Measurements from ENCODE around the gene AGAP1. TPM values are rescaled to one million over a fixed set of nuclear protein-coding genes. Genes with fewer than 3 reads are reported as not detected.

AGAP1 gene
- polyA plus RNA-seq, 1 donor from 2014 or later, result 17.4 TPM

DNA sequence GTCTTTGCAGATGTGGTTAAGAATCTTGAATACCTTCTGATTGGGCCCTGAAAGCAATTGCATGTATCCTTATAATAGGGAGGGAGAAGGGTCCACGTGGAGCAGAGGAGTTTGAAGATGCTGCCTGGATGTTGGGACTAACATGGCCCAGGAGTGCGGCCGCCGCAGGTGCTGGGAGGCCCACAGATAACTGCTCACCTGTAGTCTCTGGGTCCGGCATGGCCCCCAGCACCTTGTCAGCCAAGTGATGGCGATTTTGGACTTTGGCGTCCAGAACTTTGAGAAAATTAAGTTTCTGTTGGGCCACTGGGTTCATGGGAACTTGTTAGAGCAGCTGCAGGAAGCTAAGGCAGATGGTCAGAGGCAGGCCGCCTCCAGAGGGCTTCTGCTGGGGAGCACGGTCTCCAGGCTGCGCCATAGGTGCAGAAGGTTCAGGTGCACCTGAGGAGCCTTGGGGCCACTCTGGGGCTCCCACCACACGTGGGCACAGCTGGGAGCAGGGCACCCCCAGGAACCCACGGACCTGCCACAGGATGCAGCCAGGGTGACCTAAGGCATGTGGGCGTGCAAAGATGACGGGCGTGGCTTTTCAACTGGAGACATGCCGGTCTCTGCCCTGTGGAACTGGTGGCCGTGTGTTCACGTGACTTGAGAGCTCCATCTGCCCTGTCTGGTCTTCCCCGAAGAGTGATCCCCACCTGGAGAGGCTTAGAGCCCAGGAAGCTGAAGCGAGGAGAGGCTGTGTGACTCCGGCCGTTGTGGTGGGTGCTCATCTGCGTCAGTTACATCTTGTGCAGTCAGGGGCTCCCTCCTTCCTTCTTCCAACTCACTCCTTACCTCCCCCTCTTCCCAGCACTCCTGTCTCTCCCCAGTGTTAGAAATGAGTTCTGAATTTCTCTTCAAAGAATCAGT is 277.3 kb downstream of the AGAP1 start:
- H3K4me3 ChIP-seq (ENCODE audit: low read length), result no peak overlapping the region
- H3K27ac ChIP-seq (ENCODE audit: low read length), result no peak overlapping the region
- no peak overlapping the region for H3K9ac ChIP-seq (ENCODE audit: low read length)
- H3K27me3 ChIP-seq (ENCODE audit: insufficient read depth, low read depth, low read length), result no peaks in the 10 kb centered on the region
- H3K9me3 ChIP-seq (ENCODE audit: low read length), result no peaks in the 10 kb centered on the region
- H3K79me2 ChIP-seq (replicated peaks; ENCODE audit: insufficient read depth, low read length), result no peaks in the 10 kb centered on the region
- no peak overlapping the region for H3K4me2 ChIP-seq (ENCODE audit: low read length)
- H3K9me2 ChIP-seq (ENCODE audit: insufficient read depth, low read length), result no peaks in the 10 kb centered on the region
- TF ChIP-seq EP300 (conservative IDR thresholded peaks at IDR 0.05; ENCODE audit: poor library complexity, severe bottlenecking), result no peak
- H2AFZ ChIP-seq (ENCODE audit: low read depth, low read length), result no peak overlapping the region
- no peaks in the 10 kb centered on the region for H3F3A ChIP-seq (ENCODE audit: insufficient read depth, low read length, poor library complexity, severe bottlenecking)
- no peaks in the 10 kb centered on the region for H4K20me1 ChIP-seq (ENCODE audit: insufficient read depth)
- H3K36me3 ChIP-seq (ENCODE audit: insufficient read depth, low read length), result peaks cover 7% of the 10 kb centered on the region

DNA sequence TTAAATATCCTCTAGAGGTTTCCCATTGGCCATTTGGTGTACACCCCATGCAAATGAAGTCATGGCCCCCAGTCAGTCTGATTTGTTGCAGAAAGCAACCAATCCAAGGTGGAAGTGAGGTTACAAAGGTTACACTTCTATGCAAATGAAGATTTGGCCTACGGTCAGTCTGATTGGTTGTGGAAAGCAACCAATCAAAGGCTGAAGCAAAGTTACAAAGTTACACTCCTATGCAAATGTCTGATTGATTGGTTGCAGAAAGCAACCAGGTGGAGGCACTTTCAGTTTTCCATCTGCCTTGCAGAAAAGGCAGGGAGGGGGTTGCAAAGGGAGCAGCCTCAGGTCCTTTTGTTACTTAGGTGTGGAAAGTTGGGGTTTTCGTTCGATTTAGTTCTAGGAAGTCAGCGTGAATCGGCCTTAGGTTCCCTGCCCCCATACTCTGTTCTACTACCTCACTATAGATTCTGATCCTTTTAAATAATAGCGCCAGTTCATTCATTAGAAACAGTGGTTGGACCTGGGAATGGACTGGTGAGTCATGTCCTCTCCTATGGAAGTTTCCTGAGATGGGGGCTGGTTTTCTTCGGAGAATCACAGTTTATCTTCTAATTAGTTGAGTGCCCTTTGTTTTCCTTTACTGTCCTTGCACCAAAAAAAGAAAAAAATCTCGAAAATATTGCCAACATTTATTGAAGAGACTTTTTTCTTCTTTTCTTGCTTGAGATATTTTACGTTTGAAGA is 279.5 kb downstream of the AGAP1 start:
- no peaks in the 10 kb centered on the region for H3K79me2 ChIP-seq (replicated peaks; ENCODE audit: insufficient read depth, low read length)
- no peaks in the 10 kb centered on the region for H3K27me3 ChIP-seq (ENCODE audit: insufficient read depth, low read depth, low read length)
- no peak overlapping the region for H3K27ac ChIP-seq (ENCODE audit: low read length)
- TF ChIP-seq TAF1 (IDR thresholded peaks at IDR 0.05; ENCODE audit: low read depth) (no peak), SMC3 (conservative IDR thresholded peaks at IDR 0.05; ENCODE audit: poor library complexity) (no peak), POLR2AphosphoS5 (IDR thresholded peaks at IDR 0.05) (no peak), CTCF (IDR thresholded peaks at IDR 0.05; ENCODE audit: poor library complexity, severe bottlenecking) (no peak), EZH2 (IDR thresholded peaks at IDR 0.05; ENCODE audit: borderline replicate concordance, insufficient read depth, low read length, poor library complexity, severe bottlenecking) (no peak), EP300 (conservative IDR thresholded peaks at IDR 0.05; ENCODE audit: poor library complexity, severe bottlenecking) (no peak), RAD21 (conservative IDR thresholded peaks at IDR 0.05) (no peak), MXI1 (conservative IDR thresholded peaks at IDR 0.05; ENCODE audit: poor library complexity, severe bottlenecking) (no peak)
- TF ChIP-seq, protein P1, sequence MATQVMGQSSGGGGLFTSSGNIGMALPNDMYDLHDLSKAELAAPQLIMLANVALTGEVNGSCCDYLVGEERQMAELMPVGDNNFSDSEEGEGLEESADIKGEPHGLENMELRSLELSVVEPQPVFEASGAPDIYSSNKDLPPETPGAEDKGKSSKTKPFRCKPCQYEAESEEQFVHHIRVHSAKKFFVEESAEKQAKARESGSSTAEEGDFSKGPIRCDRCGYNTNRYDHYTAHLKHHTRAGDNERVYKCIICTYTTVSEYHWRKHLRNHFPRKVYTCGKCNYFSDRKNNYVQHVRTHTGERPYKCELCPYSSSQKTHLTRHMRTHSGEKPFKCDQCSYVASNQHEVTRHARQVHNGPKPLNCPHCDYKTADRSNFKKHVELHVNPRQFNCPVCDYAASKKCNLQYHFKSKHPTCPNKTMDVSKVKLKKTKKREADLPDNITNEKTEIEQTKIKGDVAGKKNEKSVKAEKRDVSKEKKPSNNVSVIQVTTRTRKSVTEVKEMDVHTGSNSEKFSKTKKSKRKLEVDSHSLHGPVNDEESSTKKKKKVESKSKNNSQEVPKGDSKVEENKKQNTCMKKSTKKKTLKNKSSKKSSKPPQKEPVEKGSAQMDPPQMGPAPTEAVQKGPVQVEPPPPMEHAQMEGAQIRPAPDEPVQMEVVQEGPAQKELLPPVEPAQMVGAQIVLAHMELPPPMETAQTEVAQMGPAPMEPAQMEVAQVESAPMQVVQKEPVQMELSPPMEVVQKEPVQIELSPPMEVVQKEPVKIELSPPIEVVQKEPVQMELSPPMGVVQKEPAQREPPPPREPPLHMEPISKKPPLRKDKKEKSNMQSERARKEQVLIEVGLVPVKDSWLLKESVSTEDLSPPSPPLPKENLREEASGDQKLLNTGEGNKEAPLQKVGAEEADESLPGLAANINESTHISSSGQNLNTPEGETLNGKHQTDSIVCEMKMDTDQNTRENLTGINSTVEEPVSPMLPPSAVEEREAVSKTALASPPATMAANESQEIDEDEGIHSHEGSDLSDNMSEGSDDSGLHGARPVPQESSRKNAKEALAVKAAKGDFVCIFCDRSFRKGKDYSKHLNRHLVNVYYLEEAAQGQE (IDR thresholded peaks at IDR 0.05; ENCODE audit: borderline replicate concordance), result no peak
- no peak overlapping the region for H3K4me3 ChIP-seq (ENCODE audit: low read length)
- no peak overlapping the region for H2AFZ ChIP-seq (ENCODE audit: low read depth, low read length)
- no peak overlapping the region for H3K4me2 ChIP-seq (ENCODE audit: low read length)
- no peaks in the 10 kb centered on the region for H3K9me2 ChIP-seq (ENCODE audit: insufficient read depth, low read length)
- H4K20me1 ChIP-seq (ENCODE audit: insufficient read depth), result no peaks in the 10 kb centered on the region
- no peaks in the 10 kb centered on the region for H3K9me3 ChIP-seq (ENCODE audit: low read length)
- no peaks in the 10 kb centered on the region for H3F3A ChIP-seq (ENCODE audit: insufficient read depth, low read length, poor library complexity, severe bottlenecking)
- H3K9ac ChIP-seq (ENCODE audit: low read length), result no peak overlapping the region
- peaks cover 7% of the 10 kb centered on the region for H3K36me3 ChIP-seq (ENCODE audit: insufficient read depth, low read length)

Measured in neural cell (in vitro differentiated cells).